Endodermal cell (in vitro differentiated cells): ENCODE data around the gene CAMK2D. TPM values are rescaled to one million over a fixed set of nuclear protein-coding genes. Genes with fewer than 3 reads are reported as not detected.
A peak's percentile ranks its signal among the peaks of the same experiment; 100 is the strongest.

Experiments
- DNase-seq: peaks from one replicate; pipeline ENCODE4 v3.0.0-alpha.2; 2017
- H3K27ac ChIP-seq: 2 replicates; pipeline ENCODE4 v1.5.1; 2013; ENCODE audit warnings: mild to moderate bottlenecking, low read depth, low read length, moderate library complexity
- H3K27me3 ChIP-seq: 2 replicates; pipeline ENCODE4 v1.6.1; 2013; ENCODE audit warnings: mild to moderate bottlenecking, low read length, moderate library complexity; ENCODE audit not compliant: insufficient read depth, control insufficient read depth, poor library complexity, severe bottlenecking
- H3K36me3 ChIP-seq: 2 replicates; pipeline ENCODE4 v1.7.0; 2013; ENCODE audit warnings: mild to moderate bottlenecking, low read length, moderate library complexity; ENCODE audit not compliant: control insufficient read depth, insufficient read depth
- H3K4me1 ChIP-seq: one replicate; pipeline ENCODE4 v1.7.0; 2013; ENCODE audit warnings: low read length; ENCODE audit not compliant: control insufficient read depth, insufficient read depth
- H3K4me3 ChIP-seq: 2 replicates; pipeline ENCODE4 v1.5.1; 2013; ENCODE audit warnings: mild to moderate bottlenecking, low read length, moderate library complexity
- H3K9ac ChIP-seq: 2 replicates; pipeline ENCODE4 v1.6.1; 2013; ENCODE audit warnings: mild to moderate bottlenecking, low read length, moderate library complexity; ENCODE audit not compliant: poor library complexity, severe bottlenecking; ENCODE audit errors: extremely low read depth
- H3K9me3 ChIP-seq: 2 replicates; pipeline ENCODE4 v1.6.1; 2013; ENCODE audit warnings: mild to moderate bottlenecking, low read length, moderate library complexity; ENCODE audit not compliant: control insufficient read depth
- H3K27ac Mint-ChIP-seq: 2 replicates; pipeline ENCODE4 v1.8.0; 2020; ENCODE audit warnings: mixed read lengths
- H3K27me3 Mint-ChIP-seq: 2 replicates; pipeline ENCODE4 v1.8.0; 2021; ENCODE audit warnings: mild to moderate bottlenecking, mixed read lengths; ENCODE audit not compliant: insufficient read depth
- H3K36me3 Mint-ChIP-seq: 2 replicates; pipeline ENCODE4 v1.8.0; 2020; ENCODE audit warnings: low read depth, mixed read lengths
- H3K4me1 Mint-ChIP-seq: 2 replicates; pipeline ENCODE4 v1.8.0; 2020; ENCODE audit warnings: mixed read lengths
- H3K4me3 Mint-ChIP-seq: 2 replicates; pipeline ENCODE4 v1.8.0; 2020; ENCODE audit warnings: mild to moderate bottlenecking, moderate library complexity, mixed read lengths
- H3K9me3 Mint-ChIP-seq: 2 replicates; pipeline ENCODE4 v1.8.0; 2020; ENCODE audit warnings: mild to moderate bottlenecking, mixed read lengths
- CTCF ChIP-seq: fragments of 200-600 bp; sonication (generic); conservative IDR thresholded peaks from 2 replicates; pipeline ENCODE4 v1.5.0; 2021; ENCODE audit warnings: antibody characterized with exemption, mild to moderate bottlenecking
- WGBS, 2 experiments: methylation state at CpG; one replicate each; pipeline versions ENCODE4 v1.1.5 to v1.1.7; 2013; ENCODE audit warnings: missing lambda C conversion rate in 2 of 2, mixed read lengths in 1 of 2; ENCODE audit not compliant: insufficient coverage in 1 of 2, insufficient read length in 1 of 2; 5-methylcytosine and 5-hydroxymethylcytosine counted together
- total RNA-seq, 2 donors: library from RNA; stranded (reverse); fragmentation: NEBNext Ultra II Directional in 1 of 2; extraction: Animal tissue kit (Norgen Biotek cat#: 25700) in 1 of 2; gene quantifications; 2 replicates in 1 of 2; 3 replicates in 1 of 2; pipeline ENCODE4 v1.2.1, GENCODE V29; 2021

CAMK2D gene
- total RNA-seq, 2 donors from 2014 or later: 91.1 to 120 TPM

- TF ChIP-seq CTCF: no peak
- Histone ChIP-seq H3K27ac (no peak overlapping the region), H3K9ac (no peak overlapping the region), H3K9me3 (no peaks in the 10 kb centered on the region), H3K4me3 (no peak overlapping the region), H3K36me3 (peaks cover 16% of the 10 kb centered on the region), H3K27me3 (no peaks in the 10 kb centered on the region), H3K4me1 (peaks cover 5% of the 10 kb centered on the region)
- 95% methylated on average over 1 of the region's 2 CpGs; no CpG with 5 or more reads in 1 of the 2 experiments for WGBS, 2 experiments
- Mint-ChIP-seq H3K27ac (no peak overlapping the region), H3K27me3 (no peaks in the 10 kb centered on the region), H3K4me3 (no peak overlapping the region), H3K36me3 (no peaks in the 10 kb centered on the region), H3K4me1 (peaks cover 15% of the 10 kb centered on the region), H3K9me3 (no peaks in the 10 kb centered on the region)
- no peak for DNase-seq
These were observed 64.1 kb downstream of the CAMK2D start for GRCh38 chr4:113697429-113697828.

GRCh38 chr4:113695328-113696169 lies 66.0 kb downstream of the CAMK2D start:
- no peaks in the 10 kb centered on the region for H3K27me3 Mint-ChIP-seq
- H3K9me3 Mint-ChIP-seq: no peaks in the 10 kb centered on the region
- 88 to 100% methylated on average over 1 to 3 of the region's 3 CpGs for WGBS, 2 experiments
- no peak overlapping the region for H3K27ac Mint-ChIP-seq
- Histone ChIP-seq H3K36me3 (peaks cover 15% of the 10 kb centered on the region), H3K27me3 (no peaks in the 10 kb centered on the region), H3K4me1 (peaks cover 5% of the 10 kb centered on the region), H3K9ac (no peak overlapping the region), H3K4me3 (no peak overlapping the region), H3K27ac (no peak overlapping the region), H3K9me3 (no peaks in the 10 kb centered on the region)
- no peaks in the 10 kb centered on the region for H3K36me3 Mint-ChIP-seq
- DNase-seq: peak; percentile 51
- no peak overlapping the region for H3K4me3 Mint-ChIP-seq
- peaks cover 6% of the 10 kb centered on the region for H3K4me1 Mint-ChIP-seq
- TF ChIP-seq CTCF: no peak

GRCh38 chr4:113694008-113694407 lies 67.5 kb downstream of the CAMK2D start:
- Mint-ChIP-seq H3K27ac (no peak overlapping the region), H3K4me3 (no peak overlapping the region), H3K36me3 (peaks cover 2% of the 10 kb centered on the region), H3K9me3 (no peaks in the 10 kb centered on the region), H3K4me1 (peaks cover 3% of the 10 kb centered on the region), H3K27me3 (no peaks in the 10 kb centered on the region)
- no peak for DNase-seq
- Histone ChIP-seq H3K9me3 (no peaks in the 10 kb centered on the region), H3K27ac (no peak overlapping the region), H3K36me3 (peaks cover 15% of the 10 kb centered on the region), H3K27me3 (no peaks in the 10 kb centered on the region), H3K9ac (no peak overlapping the region), H3K4me3 (no peak overlapping the region), H3K4me1 (peaks cover 5% of the 10 kb centered on the region)
- 96 to 100% methylated on average over 2 of the region's 2 CpGs for WGBS, 2 experiments
- no peak for TF ChIP-seq CTCF
